Measurements from ENCODE around the gene PHACTR1.

DNA sequence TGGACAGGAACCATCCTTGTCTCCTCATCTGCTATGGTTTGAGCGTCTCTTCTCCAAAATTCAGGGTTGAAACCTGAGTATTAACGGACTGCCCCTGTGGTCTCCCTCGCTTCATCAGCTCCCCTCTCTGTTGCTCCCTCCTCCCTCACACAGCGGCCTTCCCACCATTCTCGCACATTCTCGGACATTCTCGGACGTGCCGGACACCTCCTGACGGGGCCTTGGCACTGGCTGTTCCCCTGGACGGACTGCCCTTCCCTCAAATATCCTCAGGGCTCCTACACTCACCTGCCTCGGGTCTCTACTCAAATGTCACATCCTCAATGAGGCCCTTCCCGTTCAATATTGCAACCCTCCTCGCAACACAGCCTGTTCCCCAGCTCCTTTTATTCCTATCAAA lies 496.0 kb downstream of the PHACTR1 start:
- no peak for TF ChIP-seq POLR2A (IDR thresholded peaks at IDR 0.05)
- TF ChIP-seq, protein P1, sequence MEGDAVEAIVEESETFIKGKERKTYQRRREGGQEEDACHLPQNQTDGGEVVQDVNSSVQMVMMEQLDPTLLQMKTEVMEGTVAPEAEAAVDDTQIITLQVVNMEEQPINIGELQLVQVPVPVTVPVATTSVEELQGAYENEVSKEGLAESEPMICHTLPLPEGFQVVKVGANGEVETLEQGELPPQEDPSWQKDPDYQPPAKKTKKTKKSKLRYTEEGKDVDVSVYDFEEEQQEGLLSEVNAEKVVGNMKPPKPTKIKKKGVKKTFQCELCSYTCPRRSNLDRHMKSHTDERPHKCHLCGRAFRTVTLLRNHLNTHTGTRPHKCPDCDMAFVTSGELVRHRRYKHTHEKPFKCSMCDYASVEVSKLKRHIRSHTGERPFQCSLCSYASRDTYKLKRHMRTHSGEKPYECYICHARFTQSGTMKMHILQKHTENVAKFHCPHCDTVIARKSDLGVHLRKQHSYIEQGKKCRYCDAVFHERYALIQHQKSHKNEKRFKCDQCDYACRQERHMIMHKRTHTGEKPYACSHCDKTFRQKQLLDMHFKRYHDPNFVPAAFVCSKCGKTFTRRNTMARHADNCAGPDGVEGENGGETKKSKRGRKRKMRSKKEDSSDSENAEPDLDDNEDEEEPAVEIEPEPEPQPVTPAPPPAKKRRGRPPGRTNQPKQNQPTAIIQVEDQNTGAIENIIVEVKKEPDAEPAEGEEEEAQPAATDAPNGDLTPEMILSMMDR (IDR thresholded peaks at IDR 0.05): no peak

Data from prostate gland (tissue), 2 donors.